ENCODE data around the gene CLEC1A. TPM values are rescaled to one million over a fixed set of nuclear protein-coding genes. Genes with fewer than 3 reads are reported as not detected.

Gene CLEC1A
- total and polyA plus RNA-seq, 7 donors = 0.96 to 3.8 (median 1.7) TPM

DNA sequence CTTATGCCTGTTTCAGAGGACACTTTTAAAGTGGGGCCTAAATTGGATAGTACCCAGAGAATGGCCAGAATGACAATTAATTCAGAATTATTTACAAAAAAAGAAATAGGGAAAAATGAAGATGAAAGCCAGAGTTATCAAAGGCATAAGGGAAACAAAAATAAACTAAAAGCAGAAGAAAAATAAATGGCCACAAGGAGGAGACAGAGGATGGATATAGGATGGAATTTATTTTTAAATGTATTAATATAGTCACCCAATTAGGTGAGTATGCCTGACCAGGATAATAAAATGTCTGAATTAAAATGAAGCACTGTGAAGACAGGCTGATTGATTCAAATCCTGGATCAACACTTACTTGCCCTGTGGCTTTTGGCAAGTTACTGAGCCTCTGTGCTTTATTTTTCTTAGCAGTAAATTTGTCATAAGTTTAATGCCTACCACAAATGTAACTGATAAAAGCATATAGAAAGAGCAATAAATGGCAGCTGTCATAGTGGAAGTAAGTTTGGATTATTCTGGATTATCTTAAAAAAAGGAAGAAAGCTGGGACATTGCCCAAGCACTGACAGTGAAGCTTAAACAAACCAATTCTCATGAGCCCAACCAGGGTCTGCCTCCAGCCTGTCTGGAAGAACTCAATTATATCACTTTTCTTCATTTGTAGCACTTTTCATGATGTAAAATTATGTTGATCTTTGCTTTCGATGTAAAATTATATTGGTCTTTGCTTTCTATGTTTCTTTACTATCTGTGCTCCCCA lies 64.8 kb downstream of the CLEC1A start:
- no peaks in the 10 kb centered on the region for H3K27me3 ChIP-seq (ENCODE audit: insufficient read depth in 3 of 3, low read length in 2 of 3)
- 81 to 83% (median 82%) methylated on average over 1 of the region's 1 CpG for WGBS, 3 donors
- intact Hi-C loops (cut with DNase I) = loop anchor here in 1 of 2 donors (5.0 to 10.0 kb wide), 2 partner anchors 108 to 161 kb away; no protein-coding TSS in a partner anchor
- TF ChIP-seq, protein P1, sequence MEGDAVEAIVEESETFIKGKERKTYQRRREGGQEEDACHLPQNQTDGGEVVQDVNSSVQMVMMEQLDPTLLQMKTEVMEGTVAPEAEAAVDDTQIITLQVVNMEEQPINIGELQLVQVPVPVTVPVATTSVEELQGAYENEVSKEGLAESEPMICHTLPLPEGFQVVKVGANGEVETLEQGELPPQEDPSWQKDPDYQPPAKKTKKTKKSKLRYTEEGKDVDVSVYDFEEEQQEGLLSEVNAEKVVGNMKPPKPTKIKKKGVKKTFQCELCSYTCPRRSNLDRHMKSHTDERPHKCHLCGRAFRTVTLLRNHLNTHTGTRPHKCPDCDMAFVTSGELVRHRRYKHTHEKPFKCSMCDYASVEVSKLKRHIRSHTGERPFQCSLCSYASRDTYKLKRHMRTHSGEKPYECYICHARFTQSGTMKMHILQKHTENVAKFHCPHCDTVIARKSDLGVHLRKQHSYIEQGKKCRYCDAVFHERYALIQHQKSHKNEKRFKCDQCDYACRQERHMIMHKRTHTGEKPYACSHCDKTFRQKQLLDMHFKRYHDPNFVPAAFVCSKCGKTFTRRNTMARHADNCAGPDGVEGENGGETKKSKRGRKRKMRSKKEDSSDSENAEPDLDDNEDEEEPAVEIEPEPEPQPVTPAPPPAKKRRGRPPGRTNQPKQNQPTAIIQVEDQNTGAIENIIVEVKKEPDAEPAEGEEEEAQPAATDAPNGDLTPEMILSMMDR (IDR thresholded peaks at IDR 0.05) = peak; percentile 49
- H3K9me3 ChIP-seq = no peaks in the 10 kb centered on the region
- DNase-seq (no peak), ATAC-seq (no peak)
- no peak overlapping the region for H3K27ac ChIP-seq
- no peaks in the 10 kb centered on the region for H3K36me3 ChIP-seq (ENCODE audit: insufficient read depth in 1 of 2, low read depth in 1 of 2)
- no peaks in the 10 kb centered on the region for H3K4me1 ChIP-seq
- no peak overlapping the region for H3K4me3 ChIP-seq

DNA sequence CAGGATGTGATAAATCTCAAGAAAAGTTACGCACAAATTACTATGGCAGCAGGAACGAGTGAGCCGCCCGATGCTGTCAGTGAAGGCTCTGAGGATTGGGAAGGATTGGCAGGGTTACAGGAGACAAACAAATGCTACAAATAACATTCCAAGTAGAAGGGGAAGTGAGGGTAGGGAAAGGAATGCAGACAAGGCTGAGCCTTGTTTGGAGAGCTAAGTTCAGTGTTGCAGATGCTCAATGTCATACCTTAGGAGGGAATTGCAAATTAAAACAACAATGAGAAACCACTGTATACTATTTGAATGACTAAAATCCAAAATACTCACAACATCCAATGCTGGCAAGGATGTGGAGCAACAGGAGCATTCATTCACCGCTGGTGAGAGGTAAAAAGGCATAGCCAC lies 67.0 kb downstream of the CLEC1A start:
- Histone ChIP-seq H3K27ac (no peak overlapping the region), H3K4me1 (no peaks in the 10 kb centered on the region), H3K36me3 (ENCODE audit: insufficient read depth in 1 of 2, low read depth in 1 of 2) (no peaks in the 10 kb centered on the region), H3K9me3 (no peaks in the 10 kb centered on the region), H3K4me3 (no peak overlapping the region), H3K27me3 (ENCODE audit: insufficient read depth in 3 of 3, low read length in 2 of 3) (no peaks in the 10 kb centered on the region)
- 63 to 75% (median 64%) methylated on average over 5 of the region's 5 CpGs for WGBS, 3 donors
- TF ChIP-seq, protein P1 (IDR thresholded peaks at IDR 0.05) = no peak
- DNase-seq = no peak
- ATAC-seq = no peak
- intact Hi-C loops (cut with DNase I) = loop anchor here in 1 of 2 donors (5.0 to 10.0 kb wide), 2 partner anchors 111 to 163 kb away; no protein-coding TSS in a partner anchor

DNA sequence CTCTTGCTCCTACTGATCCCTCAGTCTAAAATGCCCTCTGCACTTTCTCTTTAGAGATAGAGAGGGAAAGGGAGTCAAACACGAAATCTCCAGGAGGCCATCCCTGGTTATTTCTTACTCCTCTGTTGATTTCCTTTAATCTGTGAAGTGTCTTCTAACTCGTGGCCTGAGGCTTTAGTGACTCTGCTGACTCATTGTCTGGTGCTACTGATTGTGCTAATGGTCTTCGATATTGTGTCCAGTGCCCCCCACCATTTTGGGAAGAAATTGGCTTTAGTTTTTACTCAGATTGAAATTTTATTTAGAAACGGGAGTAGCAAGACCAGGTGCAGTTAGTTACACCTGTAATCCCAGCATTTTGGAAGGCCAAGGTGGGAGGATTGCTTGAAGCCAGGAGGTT lies 67.5 kb downstream of the CLEC1A start:
- WGBS, 3 donors = 69 to 74% (median 72%) methylated on average over 4 of the region's 4 CpGs
- H3K36me3 ChIP-seq (ENCODE audit: insufficient read depth in 1 of 2, low read depth in 1 of 2) = no peaks in the 10 kb centered on the region
- H3K9me3 ChIP-seq = no peaks in the 10 kb centered on the region
- no peaks in the 10 kb centered on the region for H3K27me3 ChIP-seq (ENCODE audit: insufficient read depth in 3 of 3, low read length in 2 of 3)
- no peaks in the 10 kb centered on the region for H3K4me1 ChIP-seq
- H3K27ac ChIP-seq = no peak overlapping the region
- ATAC-seq = no peak
- TF ChIP-seq, protein P1 (IDR thresholded peaks at IDR 0.05) = no peak
- H3K4me3 ChIP-seq = no peak overlapping the region
- no peak for DNase-seq
- intact Hi-C loops (cut with DNase I) = loop anchor here in 1 of 2 donors (5.0 to 10.0 kb wide), 2 partner anchors 111 to 163 kb away; no protein-coding TSS in a partner anchor

DNA sequence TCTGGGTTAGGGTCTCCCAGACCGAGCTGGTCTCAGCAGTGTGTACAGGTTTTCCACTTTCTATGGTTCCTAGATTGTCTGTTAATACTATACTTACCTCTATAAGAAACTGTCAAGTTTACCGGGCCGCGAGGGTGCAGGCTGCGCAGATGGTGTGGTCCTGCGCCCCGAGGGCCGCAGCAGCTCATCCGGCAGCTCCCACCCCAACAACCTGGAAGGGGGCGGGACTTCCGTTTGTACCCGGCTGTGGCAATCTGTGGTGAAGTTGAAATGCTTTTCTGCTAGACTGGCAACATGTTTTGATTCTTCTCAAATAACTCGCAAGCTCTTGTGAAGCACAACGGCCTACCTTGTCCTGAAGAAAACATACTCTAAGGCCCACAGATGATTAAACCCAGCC lies 68.3 kb downstream of the CLEC1A start, which contains the start of gene CLEC9A:
CLEC9A (plus strand) TSS at position 237 of the 400 bp plus-strand sequence. CDS start 22,006 bp downstream, outside the sequence.
- Histone ChIP-seq H3K36me3 (ENCODE audit: insufficient read depth in 1 of 2, low read depth in 1 of 2) (no peaks in the 10 kb centered on the region), H3K27ac (no peak within 1 kb of the TSS), H3K27me3 (ENCODE audit: insufficient read depth in 3 of 3, low read length in 2 of 3) (no peaks in the 10 kb centered on the region), H3K4me3 (no peak within 1 kb of the TSS), H3K4me1 (no peaks in the 10 kb centered on the region), H3K9me3 (no peaks in the 10 kb centered on the region)
- 94 to 97% (median 94%) methylated on average over 14 of the region's 14 CpGs for WGBS, 3 donors
- TF ChIP-seq, protein P1 (IDR thresholded peaks at IDR 0.05) = no peak
- no peak for DNase-seq
- intact Hi-C loops (cut with DNase I) = loop anchor here in 1 of 2 donors (5.0 to 10.0 kb wide), 2 partner anchors 112 to 164 kb away; no protein-coding TSS in a partner anchor
- ATAC-seq = no peak
